ENCODE results near the gene ATP2B2. TPM values are rescaled to one million over a fixed set of nuclear protein-coding genes. Genes with fewer than 3 reads are reported as not detected.
A peak's percentile ranks its signal among the peaks of the same experiment; 100 is the strongest.

ATP2B2 gene
- total RNA-seq, 1 donor from 2014 or later = not detected

DNA sequence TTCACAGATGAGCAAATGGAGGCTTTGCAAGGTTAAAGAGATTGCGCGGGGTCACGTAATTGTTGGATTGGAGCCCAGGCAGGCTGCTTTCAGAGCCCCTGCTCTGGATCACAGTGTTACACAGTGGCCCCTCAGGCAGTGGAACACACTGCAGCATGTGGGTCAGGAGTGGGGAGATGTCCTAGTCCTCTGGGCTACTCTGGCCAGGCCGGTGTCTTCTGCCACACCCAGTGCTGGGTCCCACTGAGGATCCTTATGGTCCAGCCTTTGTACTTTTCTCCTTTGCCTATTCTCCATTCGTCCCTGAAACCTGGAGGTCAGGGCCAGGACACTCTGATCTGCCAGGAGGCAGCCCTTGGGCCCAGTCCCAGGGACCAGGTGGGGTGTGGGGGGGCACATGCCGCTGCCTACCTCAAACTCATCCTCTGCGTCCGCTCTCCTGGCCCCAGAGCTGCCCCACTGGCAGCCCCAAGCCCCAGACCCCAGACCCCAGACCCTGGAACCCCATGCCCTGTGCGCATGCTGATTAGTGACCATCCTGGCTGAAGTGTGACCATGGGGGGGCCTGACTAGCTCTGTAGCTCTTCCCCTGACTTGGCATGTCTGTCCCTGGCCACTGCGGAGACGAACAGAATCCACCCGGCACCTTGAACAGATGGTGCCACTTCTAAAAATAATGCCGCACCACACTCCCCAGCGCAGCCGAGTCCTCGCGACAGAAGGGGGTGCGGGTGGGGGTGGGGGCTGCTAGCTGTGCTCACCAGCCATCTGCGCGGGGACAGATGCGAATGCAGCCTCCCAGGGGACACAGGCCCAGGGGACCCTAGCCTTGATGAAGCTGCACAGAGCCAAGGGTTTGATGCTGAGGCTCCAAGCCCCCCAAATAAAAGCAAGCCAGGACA lies 41.6 kb downstream of the ATP2B2 start:
- intact Hi-C loops (cut with micrococcal nuclease) = no loop called here
- Histone ChIP-seq H3K9me3 (replicated peaks) (no peaks in the 10 kb centered on the region), H3K4me1 (peaks cover under 1% of the 10 kb centered on the region), H3K36me3 (no peaks in the 10 kb centered on the region), H3K27me3 (ENCODE audit: low read depth) (peaks cover 53% of the 10 kb centered on the region), H3K27ac (replicated peaks) (no peak overlapping the region), H3K4me3 (no peak overlapping the region)
- DNase-seq = no peak
- TF ChIP-seq, protein P1, sequence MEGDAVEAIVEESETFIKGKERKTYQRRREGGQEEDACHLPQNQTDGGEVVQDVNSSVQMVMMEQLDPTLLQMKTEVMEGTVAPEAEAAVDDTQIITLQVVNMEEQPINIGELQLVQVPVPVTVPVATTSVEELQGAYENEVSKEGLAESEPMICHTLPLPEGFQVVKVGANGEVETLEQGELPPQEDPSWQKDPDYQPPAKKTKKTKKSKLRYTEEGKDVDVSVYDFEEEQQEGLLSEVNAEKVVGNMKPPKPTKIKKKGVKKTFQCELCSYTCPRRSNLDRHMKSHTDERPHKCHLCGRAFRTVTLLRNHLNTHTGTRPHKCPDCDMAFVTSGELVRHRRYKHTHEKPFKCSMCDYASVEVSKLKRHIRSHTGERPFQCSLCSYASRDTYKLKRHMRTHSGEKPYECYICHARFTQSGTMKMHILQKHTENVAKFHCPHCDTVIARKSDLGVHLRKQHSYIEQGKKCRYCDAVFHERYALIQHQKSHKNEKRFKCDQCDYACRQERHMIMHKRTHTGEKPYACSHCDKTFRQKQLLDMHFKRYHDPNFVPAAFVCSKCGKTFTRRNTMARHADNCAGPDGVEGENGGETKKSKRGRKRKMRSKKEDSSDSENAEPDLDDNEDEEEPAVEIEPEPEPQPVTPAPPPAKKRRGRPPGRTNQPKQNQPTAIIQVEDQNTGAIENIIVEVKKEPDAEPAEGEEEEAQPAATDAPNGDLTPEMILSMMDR (IDR thresholded peaks at IDR 0.05; ENCODE audit: borderline replicate concordance) = no peak

DNA sequence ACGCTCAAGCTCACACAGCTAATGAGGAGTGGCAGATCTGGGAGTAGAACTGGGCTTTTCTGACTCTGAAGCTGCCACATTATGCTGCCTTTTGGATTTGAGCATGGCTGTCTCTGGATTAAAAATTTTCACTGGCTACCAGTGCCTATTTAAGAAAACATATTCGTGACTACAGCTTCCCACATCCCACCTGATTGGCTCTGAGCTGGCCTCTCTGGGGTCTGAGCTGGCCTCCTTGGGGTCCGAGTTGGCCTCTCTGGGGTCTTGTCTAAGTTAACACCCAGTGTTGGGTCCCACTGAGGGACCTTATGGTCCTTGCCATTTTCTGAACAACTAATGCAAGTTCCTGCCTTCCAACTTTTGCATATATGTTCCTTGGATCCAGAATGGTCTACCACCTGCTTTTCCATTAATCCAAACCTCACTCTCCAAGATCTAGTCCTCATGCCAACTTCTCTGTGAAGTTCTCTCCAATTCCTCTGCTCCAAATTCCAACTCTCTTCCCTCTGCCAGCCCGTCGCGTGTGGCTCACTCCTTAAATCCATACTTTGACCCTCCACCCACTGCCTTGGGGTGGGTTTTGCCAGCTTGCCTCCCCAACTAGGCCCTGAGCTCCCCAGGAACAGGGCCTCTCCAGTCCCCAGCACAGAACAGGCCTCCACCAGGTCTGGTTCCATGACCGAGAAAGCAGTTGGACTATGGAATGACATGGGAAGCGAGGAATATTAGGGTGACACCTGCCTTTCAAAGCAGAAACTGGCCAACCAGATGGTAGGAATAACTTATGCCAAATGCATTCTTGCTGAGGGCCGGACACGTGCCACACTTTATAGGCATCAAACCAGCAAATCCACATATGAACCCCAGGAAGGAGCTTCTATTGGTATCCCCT lies 42.5 kb downstream of the ATP2B2 start:
- TF ChIP-seq, protein P1 (IDR thresholded peaks at IDR 0.05; ENCODE audit: borderline replicate concordance) = no peak
- no peak overlapping the region for H3K27ac ChIP-seq (replicated peaks)
- peaks cover 44% of the 10 kb centered on the region for H3K27me3 ChIP-seq (ENCODE audit: low read depth)
- intact Hi-C loops (cut with micrococcal nuclease) = no loop called here
- H3K9me3 ChIP-seq (replicated peaks) = no peaks in the 10 kb centered on the region
- no peak overlapping the region for H3K4me3 ChIP-seq
- no peak for DNase-seq
- H3K36me3 ChIP-seq = no peaks in the 10 kb centered on the region
- H3K4me1 ChIP-seq = no peaks in the 10 kb centered on the region

DNA sequence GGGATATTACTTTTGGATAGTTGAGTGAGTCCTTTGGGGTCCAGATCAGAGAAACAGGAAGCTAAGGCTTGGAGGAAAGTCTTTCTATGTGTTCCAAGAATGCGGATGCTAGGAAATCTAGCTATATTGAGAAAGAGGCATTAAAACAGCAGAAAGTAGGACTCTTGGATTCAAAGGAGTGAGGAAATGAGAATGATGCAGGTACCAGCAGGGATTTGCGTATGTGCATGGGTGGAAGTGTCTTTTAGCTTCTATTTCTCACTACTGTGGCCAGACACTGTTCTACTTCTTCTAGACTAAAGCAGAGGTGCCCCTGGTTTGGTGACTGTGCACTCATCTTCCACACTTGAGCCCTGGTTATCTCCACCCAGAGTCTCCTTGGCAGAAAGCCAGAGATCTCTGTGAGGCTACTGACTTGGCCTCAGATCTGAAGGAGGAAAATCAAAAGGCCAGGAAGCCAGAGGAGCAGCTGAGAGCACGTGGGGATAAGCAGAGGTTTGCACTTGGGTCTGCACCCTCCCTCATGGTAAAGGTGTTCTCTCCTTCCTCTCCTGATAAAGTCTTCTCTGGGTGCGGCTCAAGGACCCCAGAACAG lies 44.3 kb downstream of the ATP2B2 start:
- H3K27ac ChIP-seq (replicated peaks) = no peak overlapping the region
- no peak overlapping the region for H3K4me3 ChIP-seq
- H3K27me3 ChIP-seq (ENCODE audit: low read depth) = peaks cover 34% of the 10 kb centered on the region
- intact Hi-C loops (cut with micrococcal nuclease) = no loop called here
- no peaks in the 10 kb centered on the region for H3K4me1 ChIP-seq
- no peaks in the 10 kb centered on the region for H3K36me3 ChIP-seq
- no peak for DNase-seq
- TF ChIP-seq, protein P1 (IDR thresholded peaks at IDR 0.05; ENCODE audit: borderline replicate concordance) = no peak
- no peaks in the 10 kb centered on the region for H3K9me3 ChIP-seq (replicated peaks)

DNA sequence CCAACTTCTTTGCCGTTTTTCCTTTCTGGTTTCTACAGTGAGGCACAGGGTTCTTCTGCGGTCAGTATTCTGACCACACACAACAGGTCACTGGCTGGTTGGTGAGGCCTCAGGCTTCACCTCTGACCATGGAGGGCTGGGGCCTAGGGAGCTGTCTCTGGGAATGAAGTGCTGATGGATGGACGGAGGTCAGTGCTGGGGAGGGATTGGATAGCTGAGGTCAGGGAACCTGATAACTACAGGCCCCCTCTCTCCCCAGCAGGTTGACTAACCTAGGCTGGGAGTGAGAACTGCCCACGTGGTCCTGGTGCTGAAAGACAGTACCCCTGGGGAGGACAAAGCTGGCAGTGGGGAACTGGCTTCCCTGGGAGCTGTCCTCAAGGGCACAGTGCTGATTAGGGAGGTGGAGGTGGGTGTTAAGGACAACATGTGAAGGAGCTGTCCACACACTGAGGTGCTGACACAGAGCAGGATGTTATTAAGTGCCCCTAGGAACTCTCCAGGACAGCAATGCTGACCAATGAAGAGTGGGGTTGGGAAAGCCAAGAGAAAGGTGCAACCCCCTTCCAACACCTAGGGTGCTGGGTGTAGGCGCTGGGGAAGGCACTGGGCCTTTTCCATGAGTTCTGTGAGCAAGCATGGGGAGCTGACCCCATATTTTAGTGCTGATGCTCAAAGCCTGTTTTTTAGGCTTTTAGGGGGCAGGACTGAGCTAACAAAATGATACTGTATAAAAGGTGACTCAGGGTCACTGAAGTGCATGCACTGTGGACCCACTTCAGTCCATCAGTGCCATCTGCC lies 45.2 kb downstream of the ATP2B2 start:
- peak; percentile 50 for DNase-seq
- TF ChIP-seq, protein P1 (IDR thresholded peaks at IDR 0.05; ENCODE audit: borderline replicate concordance) = no peak
- Histone ChIP-seq H3K9me3 (replicated peaks) (no peaks in the 10 kb centered on the region), H3K4me3 (no peak overlapping the region), H3K27me3 (ENCODE audit: low read depth) (peaks cover 40% of the 10 kb centered on the region), H3K4me1 (no peaks in the 10 kb centered on the region), H3K27ac (replicated peaks) (no peak overlapping the region), H3K36me3 (no peaks in the 10 kb centered on the region)
- intact Hi-C loops (cut with micrococcal nuclease) = no loop called here
